GM21447 (cell line): ENCODE measurements around the gene PKIB.
A peak's percentile ranks its signal among the peaks of the same experiment; 100 is the strongest.
"Not testable (repeated sequence)": the region's sequence is repeated elsewhere in the genome, so short reads cannot be mapped to it uniquely, and the experiment has no call there.

Experiments used
- ATAC-seq: cut with Tn5 transposase; IDR thresholded peaks from one replicate; pipeline ENCODE4 v1.9.1; 2021; ENCODE audit not compliant: unreplicated experiment

PKIB gene

GRCh38 chr6:122609881-122610689 lies at the start of gene PKIB:
Gene PKIB, plus strand, starts transcription at chr6:122610405. Its CDS starts 107,390 bp downstream, at chr6:122717795.
- peak; percentile 86 for ATAC-seq

GRCh38 chr6:122563364-122564052 lies 46.7 kb upstream of the PKIB start:
- no peak for ATAC-seq

- no peak for ATAC-seq
Observed at GRCh38 chr6:122564230-122564629, 46.0 kb upstream of the PKIB start.

- ATAC-seq = no peak
Observed at GRCh38 chr6:122565708-122566107, 44.5 kb upstream of the PKIB start.

- ATAC-seq = no peak
Observed at GRCh38 chr6:122567034-122567433, 43.2 kb upstream of the PKIB start.

- no peak for ATAC-seq
Observed at GRCh38 chr6:122568350-122568749, 41.9 kb upstream of the PKIB start.

- ATAC-seq = no peak
Observed at GRCh38 chr6:122568797-122569221, 41.4 kb upstream of the PKIB start.

- no peak for ATAC-seq
Observed at GRCh38 chr6:122569230-122569771, 40.9 kb upstream of the PKIB start.

- ATAC-seq = peak; percentile 84
Observed at GRCh38 chr6:122571888-122572287, 38.3 kb upstream of the PKIB start.

- no peak for ATAC-seq
Observed at GRCh38 chr6:122576888-122577287, 33.3 kb upstream of the PKIB start.

GRCh38 chr6:122578961-122579360 lies 31.2 kb upstream of the PKIB start:
- no peak for ATAC-seq

GRCh38 chr6:122580737-122581136 lies 29.5 kb upstream of the PKIB start:
- ATAC-seq = no peak

GRCh38 chr6:122589115-122589514 lies 21.1 kb upstream of the PKIB start:
- ATAC-seq = no peak

- ATAC-seq = not testable (repeated sequence)
Observed at GRCh38 chr6:122598295-122598694, 11.9 kb upstream of the PKIB start.

- no peak for ATAC-seq
Observed at GRCh38 chr6:122604676-122605075, 5.5 kb upstream of the PKIB start.

- peak; percentile 35 for ATAC-seq
Observed at GRCh38 chr6:122610690-122611455, 668 bp downstream of the PKIB start.

- no peak for ATAC-seq
Observed at GRCh38 chr6:122612838-122613237, 2.6 kb downstream of the PKIB start.

GRCh38 chr6:122614303-122614702 lies 4.1 kb downstream of the PKIB start:
- ATAC-seq = no peak

- ATAC-seq = no peak
Observed at GRCh38 chr6:122615409-122615808, 5.2 kb downstream of the PKIB start.

GRCh38 chr6:122616877-122617276 lies 6.7 kb downstream of the PKIB start:
- no peak for ATAC-seq

- no peak for ATAC-seq
Observed at GRCh38 chr6:122619309-122619708, 9.1 kb downstream of the PKIB start.
